Ishikawa (cell line): ENCODE results near the gene PARP8.

Experiments
- CEBPB ChIP-seq: IDR thresholded peaks from 2 replicates; pipeline ENCODE4 v1.6.1; 2012
- CREB1 ChIP-seq: IDR thresholded peaks from 2 replicates; pipeline ENCODE4 v1.6.1; 2012; ENCODE audit warnings: low read depth
- EGR1 ChIP-seq: IDR thresholded peaks from 2 replicates; pipeline ENCODE4 v1.6.1; 2012
- EP300 ChIP-seq: IDR thresholded peaks from 2 replicates; pipeline ENCODE4 v1.6.1; 2012; ENCODE audit warnings: borderline replicate concordance
- FOXM1 ChIP-seq: IDR thresholded peaks from 2 replicates; pipeline ENCODE4 v1.6.1; 2012; ENCODE audit warnings: low read depth, borderline replicate concordance
- MAX ChIP-seq: IDR thresholded peaks from 2 replicates; pipeline ENCODE4 v1.6.1; 2012
- NFIC ChIP-seq: IDR thresholded peaks from 2 replicates; pipeline ENCODE4 v1.6.1; 2012
- RAD21 ChIP-seq: IDR thresholded peaks from 2 replicates; pipeline ENCODE4 v1.6.1; 2012; ENCODE audit warnings: low read depth
- TAF1 ChIP-seq: IDR thresholded peaks from 2 replicates; pipeline ENCODE4 v1.6.1; 2012; ENCODE audit warnings: low read depth, mild to moderate bottlenecking
- TCF12 ChIP-seq: IDR thresholded peaks from 2 replicates; pipeline ENCODE4 v1.6.1; 2012; ENCODE audit warnings: low read depth
- TEAD4 ChIP-seq: IDR thresholded peaks from 2 replicates; pipeline ENCODE4 v1.6.1; 2012
- USF1 ChIP-seq: IDR thresholded peaks from 2 replicates; pipeline ENCODE4 v1.6.1; 2012
- YY1 ChIP-seq: IDR thresholded peaks from 2 replicates; pipeline ENCODE4 v1.6.1; 2012; ENCODE audit warnings: low read depth
- ZBTB7A ChIP-seq: IDR thresholded peaks from 2 replicates; pipeline ENCODE4 v1.6.1; 2012; ENCODE audit warnings: low read depth
- TF ChIP-seq, protein P1 (sequence below): IDR thresholded peaks from 2 replicates; pipeline ENCODE4 v1.6.1; 2012; ENCODE audit warnings: low read depth, mild to moderate bottlenecking

The PARP8 gene

GRCh38 chr5:50655067-50655809 is 11.2 kb upstream of the PARP8 start:
- no peak for TF ChIP-seq YY1
- no peak for TF ChIP-seq TAF1
- TF ChIP-seq CREB1: no peak
- TF ChIP-seq EGR1: no peak
- no peak for TF ChIP-seq MAX
- TF ChIP-seq ZBTB7A: no peak
- TF ChIP-seq CEBPB: no peak
- TF ChIP-seq RAD21: no peak
- TF ChIP-seq FOXM1: no peak
- TF ChIP-seq EP300: no peak
- TF ChIP-seq, protein P1, sequence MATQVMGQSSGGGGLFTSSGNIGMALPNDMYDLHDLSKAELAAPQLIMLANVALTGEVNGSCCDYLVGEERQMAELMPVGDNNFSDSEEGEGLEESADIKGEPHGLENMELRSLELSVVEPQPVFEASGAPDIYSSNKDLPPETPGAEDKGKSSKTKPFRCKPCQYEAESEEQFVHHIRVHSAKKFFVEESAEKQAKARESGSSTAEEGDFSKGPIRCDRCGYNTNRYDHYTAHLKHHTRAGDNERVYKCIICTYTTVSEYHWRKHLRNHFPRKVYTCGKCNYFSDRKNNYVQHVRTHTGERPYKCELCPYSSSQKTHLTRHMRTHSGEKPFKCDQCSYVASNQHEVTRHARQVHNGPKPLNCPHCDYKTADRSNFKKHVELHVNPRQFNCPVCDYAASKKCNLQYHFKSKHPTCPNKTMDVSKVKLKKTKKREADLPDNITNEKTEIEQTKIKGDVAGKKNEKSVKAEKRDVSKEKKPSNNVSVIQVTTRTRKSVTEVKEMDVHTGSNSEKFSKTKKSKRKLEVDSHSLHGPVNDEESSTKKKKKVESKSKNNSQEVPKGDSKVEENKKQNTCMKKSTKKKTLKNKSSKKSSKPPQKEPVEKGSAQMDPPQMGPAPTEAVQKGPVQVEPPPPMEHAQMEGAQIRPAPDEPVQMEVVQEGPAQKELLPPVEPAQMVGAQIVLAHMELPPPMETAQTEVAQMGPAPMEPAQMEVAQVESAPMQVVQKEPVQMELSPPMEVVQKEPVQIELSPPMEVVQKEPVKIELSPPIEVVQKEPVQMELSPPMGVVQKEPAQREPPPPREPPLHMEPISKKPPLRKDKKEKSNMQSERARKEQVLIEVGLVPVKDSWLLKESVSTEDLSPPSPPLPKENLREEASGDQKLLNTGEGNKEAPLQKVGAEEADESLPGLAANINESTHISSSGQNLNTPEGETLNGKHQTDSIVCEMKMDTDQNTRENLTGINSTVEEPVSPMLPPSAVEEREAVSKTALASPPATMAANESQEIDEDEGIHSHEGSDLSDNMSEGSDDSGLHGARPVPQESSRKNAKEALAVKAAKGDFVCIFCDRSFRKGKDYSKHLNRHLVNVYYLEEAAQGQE: no peak
- no peak for TF ChIP-seq TEAD4
- no peak for TF ChIP-seq NFIC
- no peak for TF ChIP-seq USF1

DNA sequence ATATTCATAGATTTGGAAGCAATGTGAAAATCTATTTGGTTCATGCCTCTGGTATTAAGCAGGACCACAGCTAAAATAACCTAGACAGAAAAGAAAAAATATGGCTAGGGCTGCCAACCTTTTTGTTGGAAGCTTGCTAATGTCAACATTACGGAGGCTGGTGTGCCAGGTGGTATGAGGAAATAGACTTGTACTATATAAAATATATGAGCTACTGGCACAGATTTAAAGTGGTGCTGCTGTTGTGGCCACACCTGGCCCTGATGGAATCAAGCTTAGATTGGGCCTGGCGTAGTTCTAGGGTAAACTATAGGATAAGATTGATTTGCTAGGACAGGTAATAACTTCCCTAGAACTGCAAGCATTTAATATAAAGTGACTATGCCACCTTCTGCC is 10.6 kb upstream of the PARP8 start:
- TF ChIP-seq YY1 (no peak), TCF12 (no peak), USF1 (no peak), TEAD4 (no peak)
- TF ChIP-seq, protein P1: no peak

DNA sequence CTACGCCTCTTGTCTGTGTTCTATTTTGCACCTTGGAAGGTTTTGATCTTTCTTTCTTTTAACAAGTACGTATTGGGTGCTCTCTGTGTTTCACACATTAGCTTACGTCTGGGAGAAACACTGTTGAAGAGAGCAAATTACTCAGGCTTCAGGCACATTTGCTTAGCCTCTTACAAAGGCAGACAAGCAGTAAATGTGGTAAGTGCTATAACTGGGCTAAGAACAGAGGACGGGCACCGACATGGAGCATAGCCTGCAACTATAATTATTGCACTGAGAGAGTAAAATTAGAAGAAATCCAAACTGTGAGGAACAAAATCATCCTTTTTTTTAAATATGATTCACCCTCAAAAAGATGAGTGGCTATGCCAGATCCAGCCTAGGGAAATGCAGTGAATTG is 9.4 kb upstream of the PARP8 start:
- no peak for TF ChIP-seq CEBPB
- TF ChIP-seq RAD21: no peak
- TF ChIP-seq TEAD4: no peak
- no peak for TF ChIP-seq USF1
- TF ChIP-seq MAX: no peak
- TF ChIP-seq YY1: no peak

DNA sequence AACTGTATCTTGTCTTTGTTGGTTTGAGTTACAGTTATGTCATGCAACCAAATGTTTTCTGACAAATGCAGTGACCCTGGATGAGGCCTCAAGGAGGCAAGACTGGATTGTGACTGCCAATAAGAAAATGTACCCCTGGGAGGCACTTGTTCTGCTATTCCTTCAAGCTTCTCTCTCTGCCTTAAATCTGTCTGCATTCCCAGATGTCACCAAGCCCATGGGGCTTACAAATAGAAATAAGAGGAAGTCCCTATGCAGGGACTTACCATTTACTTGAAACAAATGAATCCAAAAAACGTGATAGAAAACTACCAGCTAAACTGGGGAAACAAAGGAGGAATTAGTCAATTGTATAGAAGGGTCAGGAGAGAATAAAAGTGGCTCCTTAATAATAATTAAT is 8.2 kb upstream of the PARP8 start:
- TF ChIP-seq YY1 (no peak), ZBTB7A (no peak)

DNA sequence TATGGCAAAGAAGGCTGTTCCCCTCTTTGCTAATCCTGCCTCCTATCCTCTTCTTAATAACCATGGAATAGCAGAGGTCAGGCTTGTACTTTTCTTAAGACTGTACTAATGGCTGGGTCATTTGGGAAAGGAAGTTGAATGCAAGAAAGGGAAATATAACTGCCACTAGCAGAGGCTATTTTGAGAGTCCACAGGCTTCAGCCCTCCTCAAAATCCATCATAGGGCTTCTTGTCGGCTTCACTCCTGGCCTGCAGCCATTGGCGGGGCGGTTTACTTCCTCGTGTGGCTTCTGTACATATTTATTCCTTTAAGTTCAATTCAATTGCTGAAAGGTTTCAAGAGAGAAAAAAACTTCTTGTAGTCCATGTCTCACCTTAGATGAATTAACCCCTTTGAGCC is 2.8 kb upstream of the PARP8 start:
- TF ChIP-seq EGR1: no peak
- no peak for TF ChIP-seq EP300
- no peak for TF ChIP-seq CEBPB
- no peak for TF ChIP-seq RAD21

- no peak for TF ChIP-seq TEAD4
- no peak for TF ChIP-seq FOXM1
- TF ChIP-seq EGR1: no peak
- no peak for TF ChIP-seq NFIC
- no peak for TF ChIP-seq YY1
- no peak for TF ChIP-seq TAF1
- TF ChIP-seq, protein P1: no peak
- TF ChIP-seq MAX: no peak
- TF ChIP-seq EP300: no peak
Measured at GRCh38 chr5:50665091-50665490, 1.3 kb upstream of the PARP8 start.
